Measurements from ENCODE around the gene SLC6A1. TPM values are rescaled to one million over a fixed set of nuclear protein-coding genes. Genes with fewer than 3 reads are reported as not detected.

The SLC6A1 gene
- total and polyA plus RNA-seq, 2 of the 13 experiments (the other 11 are each of a cell fraction or from before 2014, with no cell fraction given) = not detected

DNA sequence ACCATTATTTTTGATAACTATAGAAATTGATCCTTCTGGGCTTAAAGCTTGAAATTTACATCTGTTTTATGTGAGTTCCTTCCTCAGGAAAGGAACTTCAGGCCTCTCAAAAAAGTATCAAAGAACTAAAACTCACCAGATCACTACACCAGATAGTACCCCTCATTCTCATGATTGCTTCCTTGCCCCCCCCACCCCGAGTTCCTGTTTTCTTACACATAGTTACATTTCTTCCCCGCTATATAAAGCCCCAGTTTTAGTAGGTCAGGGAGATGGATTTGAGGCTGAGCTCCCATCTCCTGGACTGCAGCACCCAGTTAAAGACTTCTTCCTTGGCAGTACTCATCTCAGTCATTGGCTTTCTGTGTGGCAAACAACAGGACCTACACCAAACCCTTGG, 81.5 kb downstream of the SLC6A1 start:
- 0% methylated on average over 2 of the region's 2 CpGs for WGBS (ENCODE audit: low lambda C conversion rate)
- in situ Hi-C loops (cut with HindIII; ENCODE audit: extremely low pct_ligation_motif_present, low pct_unique_long_range_greater_than_20kb) = no loop called here
- TF ChIP-seq, protein P1, sequence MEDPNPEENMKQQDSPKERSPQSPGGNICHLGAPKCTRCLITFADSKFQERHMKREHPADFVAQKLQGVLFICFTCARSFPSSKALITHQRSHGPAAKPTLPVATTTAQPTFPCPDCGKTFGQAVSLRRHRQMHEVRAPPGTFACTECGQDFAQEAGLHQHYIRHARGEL (CRISPR knock-in tag; IDR thresholded peaks at IDR 0.05) = no peak
- TF ChIP-seq UBTF (CRISPR knock-in tag; IDR thresholded peaks at IDR 0.05) (no peak), ATF2 (CRISPR knock-in tag; IDR thresholded peaks at IDR 0.05) (no peak), ZNF792 (CRISPR knock-in tag; IDR thresholded peaks at IDR 0.05) (no peak), E2F5 (CRISPR knock-in tag; conservative IDR thresholded peaks at IDR 0.05) (no peak), CENPX (CRISPR knock-in tag; IDR thresholded peaks at IDR 0.05) (no peak), ZNF234 (CRISPR knock-in tag; conservative IDR thresholded peaks at IDR 0.05) (no peak), ZNF660 (CRISPR knock-in tag; IDR thresholded peaks at IDR 0.05; ENCODE audit: borderline replicate concordance, low read depth) (no peak), SP4 (CRISPR knock-in tag; IDR thresholded peaks at IDR 0.05) (no peak), ZNF20 (CRISPR knock-in tag; IDR thresholded peaks at IDR 0.05) (no peak), ZNF296 (CRISPR knock-in tag; conservative IDR thresholded peaks at IDR 0.05) (no peak), EEA1 (CRISPR knock-in tag; IDR thresholded peaks at IDR 0.05; ENCODE audit: borderline replicate concordance) (no peak), ZNF674 (CRISPR knock-in tag; IDR thresholded peaks at IDR 0.05; ENCODE audit: low read depth) (no peak), ZNF3 (CRISPR knock-in tag; IDR thresholded peaks at IDR 0.05) (no peak), MAFK (conservative IDR thresholded peaks at IDR 0.05 in 1 of 2, IDR thresholded peaks at IDR 0.05 in 1 of 2; ENCODE audit: low read length in 2 of 2) (no peak), MAFG (CRISPR knock-in tag; IDR thresholded peaks at IDR 0.05) (no peak)
- TF ChIP-seq, protein P2, sequence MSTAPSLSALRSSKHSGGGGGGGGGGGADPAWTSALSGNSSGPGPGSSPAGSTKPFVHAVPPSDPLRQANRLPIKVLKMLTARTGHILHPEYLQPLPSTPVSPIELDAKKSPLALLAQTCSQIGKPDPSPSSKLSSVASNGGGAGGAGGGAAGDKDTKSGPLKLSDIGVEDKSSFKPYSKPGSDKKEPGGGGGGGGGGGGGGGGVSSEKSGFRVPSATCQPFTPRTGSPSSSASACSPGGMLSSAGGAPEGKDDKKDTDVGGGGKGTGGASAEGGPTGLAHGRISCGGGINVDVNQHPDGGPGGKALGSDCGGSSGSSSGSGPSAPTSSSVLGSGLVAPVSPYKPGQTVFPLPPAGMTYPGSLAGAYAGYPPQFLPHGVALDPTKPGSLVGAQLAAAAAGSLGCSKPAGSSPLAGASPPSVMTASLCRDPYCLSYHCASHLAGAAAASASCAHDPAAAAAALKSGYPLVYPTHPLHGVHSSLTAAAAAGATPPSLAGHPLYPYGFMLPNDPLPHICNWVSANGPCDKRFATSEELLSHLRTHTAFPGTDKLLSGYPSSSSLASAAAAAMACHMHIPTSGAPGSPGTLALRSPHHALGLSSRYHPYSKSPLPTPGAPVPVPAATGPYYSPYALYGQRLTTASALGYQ (CRISPR knock-in tag; IDR thresholded peaks at IDR 0.05) = no peak
- TF ChIP-seq, protein P3, sequence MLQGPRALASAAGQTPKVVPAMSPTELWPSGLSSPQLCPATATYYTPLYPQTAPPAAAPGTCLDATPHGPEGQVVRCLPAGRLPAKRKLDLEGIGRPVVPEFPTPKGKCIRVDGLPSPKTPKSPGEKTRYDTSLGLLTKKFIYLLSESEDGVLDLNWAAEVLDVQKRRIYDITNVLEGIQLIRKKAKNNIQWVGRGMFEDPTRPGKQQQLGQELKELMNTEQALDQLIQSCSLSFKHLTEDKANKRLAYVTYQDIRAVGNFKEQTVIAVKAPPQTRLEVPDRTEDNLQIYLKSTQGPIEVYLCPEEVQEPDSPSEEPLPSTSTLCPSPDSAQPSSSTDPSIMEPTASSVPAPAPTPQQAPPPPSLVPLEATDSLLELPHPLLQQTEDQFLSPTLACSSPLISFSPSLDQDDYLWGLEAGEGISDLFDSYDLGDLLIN (CRISPR knock-in tag; IDR thresholded peaks at IDR 0.05; ENCODE audit: borderline replicate concordance) = no peak

More for the DNA sequence above, 81.5 kb downstream of the SLC6A1 start:
- H3K4me3 ChIP-seq (replicated peaks in 1 of 3; ENCODE audit: insufficient read depth in 1 of 3, low read depth in 2 of 3, low read length in 3 of 3) = no peak overlapping the region
- no peak overlapping the region for H2AFZ ChIP-seq (ENCODE audit: low read length)
- FAIRE-seq = no peak
- peaks cover 0 to 12% of the 10 kb centered on the region in 2 experiments; a peak in 3 of 5 replicates for H3K27me3 ChIP-seq (ENCODE audit: control insufficient read depth in 1 of 2, insufficient read depth in 2 of 2, low read length in 2 of 2)
- no peaks in the 10 kb centered on the region for H3K79me2 ChIP-seq (ENCODE audit: insufficient read depth, low read length)
- H3K9me3 ChIP-seq (ENCODE audit: low read length) = no peaks in the 10 kb centered on the region
- H4K20me1 ChIP-seq (ENCODE audit: insufficient read depth, low read length) = 0 out of 2 replicates have a peak, but pooled peaks cover 3% of the 10 kb centered on the region
- ChIA-PET POLR2A (no interaction called here), CTCF (ENCODE audit: low intra/inter-chr PET ratio, low total read pairs) (no interaction called here)
- H3K27ac ChIP-seq (ENCODE audit: extremely low read length, insufficient read depth, low read length) = no peak overlapping the region
- no peak overlapping the region for H3K9ac ChIP-seq (ENCODE audit: insufficient read depth, low read depth, low read length)
- no peak for DNase-seq (ENCODE audit: low spot score)
- no TSS peak for BruUV-seq (replicated peaks)
- H3K36me3 ChIP-seq (replicated peaks in 1 of 2; ENCODE audit: control insufficient read depth in 1 of 2, insufficient read depth in 2 of 2, low read length in 2 of 2) = no peaks in the 10 kb centered on the region
- no peaks in the 10 kb centered on the region for H3K4me1 ChIP-seq (ENCODE audit: insufficient read depth, low read length)
- no peak overlapping the region for H3K4me2 ChIP-seq (ENCODE audit: low read depth, low read length)
- no peak for ATAC-seq
- intact Hi-C loops (cut with micrococcal nuclease; ENCODE audit: unreplicated experiment) = no loop called here

Measured in HepG2 (cell line).